Parathyroid adenoma (tissue), 2 donors: Measurements from ENCODE around the gene CRPPA.
"Not testable (repeated sequence)": the region's sequence is repeated elsewhere in the genome, so short reads cannot be mapped to it uniquely, and the experiment has no call there.

Experiments used
- H2AFZ ChIP-seq: fragments of 300-600 bp; sonication (generic); one replicate; pipeline ENCODE4 v1.7.0; 2017; ENCODE audit warnings: antibody characterized with exemption, mild to moderate bottlenecking
- H3K27ac ChIP-seq: fragments of 300-600 bp; sonication (generic); one replicate; pipeline ENCODE4 v1.7.0; 2017
- H3K27me3 ChIP-seq: fragments of 300-600 bp; sonication (generic); one replicate; pipeline ENCODE4 v1.7.0; 2017; ENCODE audit warnings: low read length; ENCODE audit not compliant: control insufficient read depth, insufficient read depth
- H3K36me3 ChIP-seq: fragments of 300-600 bp; sonication (generic); one replicate; pipeline ENCODE4 v1.7.0; 2017; ENCODE audit warnings: low read length; ENCODE audit not compliant: control insufficient read depth, insufficient read depth
- H3K4me1 ChIP-seq: fragments of 300-600 bp; sonication (generic); one replicate; pipeline ENCODE4 v1.7.0; 2017; ENCODE audit warnings: control low read depth
- H3K4me2 ChIP-seq: fragments of 300-600 bp; sonication (generic); one replicate; pipeline ENCODE4 v1.7.0; 2017; ENCODE audit warnings: low read length
- H3K4me3 ChIP-seq: fragments of 300-600 bp; sonication (generic); one replicate; pipeline ENCODE4 v1.7.0; 2017; ENCODE audit warnings: low read depth, low read length
- H3K79me2 ChIP-seq: fragments of 300-600 bp; sonication (generic); one replicate; pipeline ENCODE4 v1.7.0; 2017; ENCODE audit warnings: control low read depth
- H3K9ac ChIP-seq: fragments of 300-600 bp; sonication (generic); one replicate; pipeline ENCODE4 v1.7.0; 2017; ENCODE audit warnings: mild to moderate bottlenecking
- H3K9me3 ChIP-seq: fragments of 300-600 bp; sonication (generic); one replicate; pipeline ENCODE4 v1.7.0; 2017; ENCODE audit warnings: low read length; ENCODE audit not compliant: control insufficient read depth
- TF ChIP-seq, protein P1 (sequence below): fragments of 300-600 bp; sonication (generic); IDR thresholded peaks from one replicate; pipeline ENCODE4 v1.7.0; 2017; ENCODE audit warnings: antibody characterized with exemption, mild to moderate bottlenecking
- donor health status: primary hyperparathyroidism.

CRPPA gene

DNA sequence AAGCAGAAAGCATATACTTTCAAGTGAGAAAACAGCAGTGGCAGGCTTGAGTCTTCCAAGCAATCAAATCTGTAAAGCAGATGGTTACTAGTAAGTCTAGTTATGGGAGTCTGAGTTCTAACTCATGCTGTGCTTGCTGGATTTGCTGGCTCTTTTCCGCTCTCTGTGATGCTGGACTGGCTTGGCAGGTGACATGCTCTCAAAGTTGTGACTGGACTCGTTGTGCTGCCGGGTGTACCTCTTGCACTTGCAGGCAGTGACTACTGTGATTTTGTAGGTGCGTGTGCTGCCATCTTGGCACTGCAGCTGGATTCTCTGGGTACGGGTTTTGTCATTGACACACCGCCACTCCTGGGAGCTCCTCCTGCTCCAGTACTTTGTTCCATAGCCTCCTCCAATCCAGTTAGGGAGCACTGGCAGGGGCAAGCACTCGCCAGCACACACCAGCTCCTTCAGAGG lies 41.1 kb upstream of the CRPPA start:
- H3K27ac ChIP-seq, result no peak overlapping the region

DNA sequence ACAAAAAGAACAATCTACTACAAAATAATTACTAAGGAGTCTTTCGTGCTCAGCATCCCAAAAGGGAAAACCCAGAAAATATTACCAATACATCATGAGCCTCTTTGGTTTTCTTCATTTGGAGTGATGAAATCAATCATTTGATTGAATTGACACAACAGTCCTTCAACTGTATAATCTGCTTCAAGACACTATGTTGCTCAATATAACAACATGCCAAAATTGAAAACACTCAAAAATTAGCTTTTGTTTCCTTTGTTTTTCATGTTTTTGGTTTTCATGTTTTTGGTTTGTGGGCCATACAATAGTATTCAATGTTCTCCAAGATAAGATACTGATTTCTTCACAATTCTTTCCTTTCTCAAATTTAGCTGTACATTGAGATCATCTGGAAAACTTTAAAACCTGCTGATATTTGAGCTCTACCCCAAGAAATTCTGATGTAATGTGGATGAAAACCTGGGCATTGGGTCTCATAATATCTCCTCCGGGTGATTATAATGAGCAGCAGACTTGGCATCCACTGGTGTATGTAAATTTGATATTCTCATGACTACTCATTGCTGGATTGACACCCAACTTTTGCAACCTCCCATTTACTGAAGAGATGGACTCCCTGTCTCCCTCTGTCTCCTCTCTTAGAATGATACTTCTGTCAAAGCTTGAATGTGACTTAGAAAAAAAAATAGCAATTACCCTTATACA lies 39.6 kb upstream of the CRPPA start:
- H2AFZ ChIP-seq, result no peak overlapping the region
- no peaks in the 10 kb centered on the region for H3K9me3 ChIP-seq
- no peak overlapping the region for H3K4me2 ChIP-seq
- peaks cover 3% of the 10 kb centered on the region for H3K4me1 ChIP-seq
- no peak overlapping the region for H3K4me3 ChIP-seq
- no peaks in the 10 kb centered on the region for H3K27me3 ChIP-seq
- H3K9ac ChIP-seq, result no peak overlapping the region
- H3K79me2 ChIP-seq, result no peaks in the 10 kb centered on the region
- TF ChIP-seq, protein P1, sequence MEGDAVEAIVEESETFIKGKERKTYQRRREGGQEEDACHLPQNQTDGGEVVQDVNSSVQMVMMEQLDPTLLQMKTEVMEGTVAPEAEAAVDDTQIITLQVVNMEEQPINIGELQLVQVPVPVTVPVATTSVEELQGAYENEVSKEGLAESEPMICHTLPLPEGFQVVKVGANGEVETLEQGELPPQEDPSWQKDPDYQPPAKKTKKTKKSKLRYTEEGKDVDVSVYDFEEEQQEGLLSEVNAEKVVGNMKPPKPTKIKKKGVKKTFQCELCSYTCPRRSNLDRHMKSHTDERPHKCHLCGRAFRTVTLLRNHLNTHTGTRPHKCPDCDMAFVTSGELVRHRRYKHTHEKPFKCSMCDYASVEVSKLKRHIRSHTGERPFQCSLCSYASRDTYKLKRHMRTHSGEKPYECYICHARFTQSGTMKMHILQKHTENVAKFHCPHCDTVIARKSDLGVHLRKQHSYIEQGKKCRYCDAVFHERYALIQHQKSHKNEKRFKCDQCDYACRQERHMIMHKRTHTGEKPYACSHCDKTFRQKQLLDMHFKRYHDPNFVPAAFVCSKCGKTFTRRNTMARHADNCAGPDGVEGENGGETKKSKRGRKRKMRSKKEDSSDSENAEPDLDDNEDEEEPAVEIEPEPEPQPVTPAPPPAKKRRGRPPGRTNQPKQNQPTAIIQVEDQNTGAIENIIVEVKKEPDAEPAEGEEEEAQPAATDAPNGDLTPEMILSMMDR, result no peak
- H3K36me3 ChIP-seq, result no peaks in the 10 kb centered on the region
- no peak overlapping the region for H3K27ac ChIP-seq

More for the DNA sequence above, 41.1 kb upstream of the CRPPA start:
- Histone ChIP-seq H3K79me2 (no peaks in the 10 kb centered on the region), H3K9me3 (no peaks in the 10 kb centered on the region), H2AFZ (no peak overlapping the region), H3K4me1 (peaks cover 3% of the 10 kb centered on the region), H3K4me2 (no peak overlapping the region), H3K36me3 (no peaks in the 10 kb centered on the region), H3K9ac (no peak overlapping the region), H3K27me3 (no peaks in the 10 kb centered on the region), H3K4me3 (no peak overlapping the region)
- TF ChIP-seq, protein P1, result no peak

DNA sequence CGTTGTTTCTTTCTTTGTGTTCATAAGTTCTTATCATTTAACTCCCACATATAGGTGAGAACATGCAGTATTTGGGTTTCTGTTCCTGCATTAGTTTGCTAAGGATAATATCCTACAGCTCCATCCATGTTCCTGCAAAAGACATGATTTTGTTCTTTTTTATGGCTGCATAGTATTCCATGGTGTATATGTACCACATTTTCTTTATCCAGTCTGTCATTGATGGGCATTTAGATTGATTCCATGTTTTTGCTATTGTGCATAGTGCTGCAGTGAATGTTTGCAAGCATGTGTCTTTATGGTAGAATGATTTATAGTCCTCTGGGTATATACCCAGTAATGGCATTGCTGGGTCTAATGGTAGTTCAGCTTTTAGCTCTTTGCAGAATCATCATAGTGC lies 35.0 kb upstream of the CRPPA start:
- H3K9ac ChIP-seq, H2AFZ ChIP-seq, H3K4me1 ChIP-seq, H3K36me3 ChIP-seq, H3K4me3 ChIP-seq, H3K79me2 ChIP-seq, H3K27ac ChIP-seq, H3K27me3 ChIP-seq, H3K4me2 ChIP-seq, H3K9me3 ChIP-seq: not testable (repeated sequence)

DNA sequence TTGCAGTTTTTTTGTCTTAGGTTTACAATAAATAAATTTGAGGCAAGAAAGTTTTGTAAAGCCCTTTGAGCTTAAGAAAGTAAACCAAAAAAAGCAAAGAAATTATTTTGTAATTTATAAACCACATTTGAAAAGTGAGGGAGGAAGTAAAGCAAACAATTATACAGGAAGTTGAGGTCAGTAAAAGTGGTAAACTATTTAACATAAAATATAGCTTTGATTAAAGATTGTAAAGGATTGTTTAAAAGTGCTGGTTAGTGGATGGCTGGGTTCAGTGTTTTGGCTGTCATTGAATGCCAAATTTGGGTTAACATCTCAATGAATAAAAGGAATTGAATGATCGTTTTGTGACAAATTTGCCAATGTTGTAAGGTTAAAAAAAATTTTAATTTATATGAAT lies 34.3 kb upstream of the CRPPA start:
- no peak overlapping the region for H3K4me2 ChIP-seq
- H3K27ac ChIP-seq, result no peak overlapping the region
- no peaks in the 10 kb centered on the region for H3K27me3 ChIP-seq
- no peaks in the 10 kb centered on the region for H3K36me3 ChIP-seq
- no peaks in the 10 kb centered on the region for H3K79me2 ChIP-seq
- TF ChIP-seq, protein P1, result no peak
- no peaks in the 10 kb centered on the region for H3K9me3 ChIP-seq
- no peak overlapping the region for H3K4me3 ChIP-seq
- no peak overlapping the region for H2AFZ ChIP-seq
- no peaks in the 10 kb centered on the region for H3K4me1 ChIP-seq
- no peak overlapping the region for H3K9ac ChIP-seq

DNA sequence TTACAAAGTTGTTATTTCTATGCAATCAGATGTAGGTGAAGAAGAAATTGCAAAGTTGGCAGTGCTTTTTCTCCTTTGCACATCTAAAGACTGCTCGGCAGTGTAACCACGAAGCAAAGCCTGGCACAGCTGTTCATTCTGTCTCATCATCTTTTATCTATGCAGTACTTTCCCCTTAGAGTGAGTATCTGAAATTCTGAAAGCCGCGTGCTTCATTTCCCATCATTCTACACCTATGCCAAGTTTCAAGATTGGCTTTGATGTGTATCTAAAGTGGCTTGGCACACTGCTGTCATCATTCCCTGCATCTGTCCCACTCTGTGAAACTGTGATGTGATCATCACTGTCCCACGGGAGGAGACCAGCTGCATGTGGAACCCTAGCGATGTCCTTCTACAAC lies 29.0 kb upstream of the CRPPA start:
- Histone ChIP-seq H3K79me2 (no peaks in the 10 kb centered on the region), H3K4me1 (no peaks in the 10 kb centered on the region)

More for the DNA sequence above, 29.0 kb upstream of the CRPPA start:
- TF ChIP-seq, protein P1, result no peak
- Histone ChIP-seq H3K36me3 (no peaks in the 10 kb centered on the region), H3K27ac (no peak overlapping the region), H3K27me3 (no peaks in the 10 kb centered on the region), H3K9me3 (no peaks in the 10 kb centered on the region), H3K9ac (no peak overlapping the region), H2AFZ (no peak overlapping the region), H3K4me2 (no peak overlapping the region), H3K4me3 (no peak overlapping the region)
